ENCODE results near the gene PIK3CG. TPM values are rescaled to one million over a fixed set of nuclear protein-coding genes. Genes with fewer than 3 reads are reported as not detected.
A peak's percentile ranks its signal among the peaks of the same experiment; 100 is the strongest.

The PIK3CG gene
- 15.7 TPM for total RNA-seq
- long read RNA-seq, full-length matches to known transcripts, result 2 of 7 reads
- long read RNA-seq, partial matches to known transcripts, result 5 of 7 reads
- long read RNA-seq, other reads (novel, unspliced or antisense), result 0 of 7 reads

DNA sequence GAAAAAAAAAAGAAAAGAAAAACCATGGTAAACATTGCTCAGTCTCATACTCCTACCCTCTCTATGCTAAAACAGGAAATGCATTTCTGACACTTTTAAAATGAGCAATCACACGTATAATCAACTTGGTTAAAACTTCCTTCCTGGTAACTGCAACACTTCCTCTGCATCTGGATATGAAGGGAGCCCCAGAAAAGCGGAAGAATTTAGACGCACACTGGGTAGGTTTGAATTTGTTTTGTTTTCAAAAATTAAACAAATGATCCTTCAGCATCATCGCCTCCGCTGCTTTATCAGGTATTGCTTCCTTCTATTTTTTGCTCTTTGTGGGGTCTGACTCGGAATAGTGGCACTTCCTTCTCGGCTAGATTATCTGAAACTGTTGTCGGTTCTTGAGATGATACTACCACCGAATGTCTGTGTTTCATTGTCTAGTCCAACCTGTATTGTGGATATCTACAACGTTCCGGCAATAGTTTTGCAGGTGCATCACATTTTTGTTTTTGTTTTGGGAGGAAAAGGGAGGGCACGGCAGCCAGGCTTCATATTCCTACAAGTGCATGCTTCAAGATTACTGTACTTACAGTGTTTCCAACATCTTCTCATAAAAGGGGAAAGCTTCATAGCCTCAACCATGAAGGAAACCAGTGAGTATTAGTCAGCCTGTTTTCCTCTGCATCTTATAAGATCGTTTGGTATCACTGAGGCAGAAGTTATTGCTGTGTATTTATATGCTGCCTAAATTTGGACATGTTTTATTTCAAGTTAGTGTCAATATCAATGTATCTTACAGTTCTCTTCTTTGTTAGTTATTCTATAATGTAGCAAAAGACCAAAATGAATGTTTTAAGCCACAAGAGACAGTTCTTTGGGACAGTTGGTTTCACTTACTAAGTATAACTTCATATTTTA is at the start of gene PIK3CG:
Gene PIK3CG (plus strand): TSS at position 153 of the 912 bp plus-strand sequence. CDS start 2,280 bp downstream, outside the sequence.
- DNase-seq, result no peak
- Histone ChIP-seq H3K27me3 (no peaks in the 10 kb centered on the region), H3K9me3 (no peaks in the 10 kb centered on the region), H3K36me3 (peaks cover 8% of the 10 kb centered on the region), H3K4me1 (peaks cover 11% of the 10 kb centered on the region), H3K4me3 (peak within 1 kb of the TSS; percentile 46), H3K27ac (peak within 1 kb of the TSS; percentile 58)
- peak; percentile 76 for ATAC-seq
- intact Hi-C loops (cut with DNase I), result no loop called here
- TF ChIP-seq, protein P1, sequence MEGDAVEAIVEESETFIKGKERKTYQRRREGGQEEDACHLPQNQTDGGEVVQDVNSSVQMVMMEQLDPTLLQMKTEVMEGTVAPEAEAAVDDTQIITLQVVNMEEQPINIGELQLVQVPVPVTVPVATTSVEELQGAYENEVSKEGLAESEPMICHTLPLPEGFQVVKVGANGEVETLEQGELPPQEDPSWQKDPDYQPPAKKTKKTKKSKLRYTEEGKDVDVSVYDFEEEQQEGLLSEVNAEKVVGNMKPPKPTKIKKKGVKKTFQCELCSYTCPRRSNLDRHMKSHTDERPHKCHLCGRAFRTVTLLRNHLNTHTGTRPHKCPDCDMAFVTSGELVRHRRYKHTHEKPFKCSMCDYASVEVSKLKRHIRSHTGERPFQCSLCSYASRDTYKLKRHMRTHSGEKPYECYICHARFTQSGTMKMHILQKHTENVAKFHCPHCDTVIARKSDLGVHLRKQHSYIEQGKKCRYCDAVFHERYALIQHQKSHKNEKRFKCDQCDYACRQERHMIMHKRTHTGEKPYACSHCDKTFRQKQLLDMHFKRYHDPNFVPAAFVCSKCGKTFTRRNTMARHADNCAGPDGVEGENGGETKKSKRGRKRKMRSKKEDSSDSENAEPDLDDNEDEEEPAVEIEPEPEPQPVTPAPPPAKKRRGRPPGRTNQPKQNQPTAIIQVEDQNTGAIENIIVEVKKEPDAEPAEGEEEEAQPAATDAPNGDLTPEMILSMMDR (IDR thresholded peaks at IDR 0.05), result no peak

DNA sequence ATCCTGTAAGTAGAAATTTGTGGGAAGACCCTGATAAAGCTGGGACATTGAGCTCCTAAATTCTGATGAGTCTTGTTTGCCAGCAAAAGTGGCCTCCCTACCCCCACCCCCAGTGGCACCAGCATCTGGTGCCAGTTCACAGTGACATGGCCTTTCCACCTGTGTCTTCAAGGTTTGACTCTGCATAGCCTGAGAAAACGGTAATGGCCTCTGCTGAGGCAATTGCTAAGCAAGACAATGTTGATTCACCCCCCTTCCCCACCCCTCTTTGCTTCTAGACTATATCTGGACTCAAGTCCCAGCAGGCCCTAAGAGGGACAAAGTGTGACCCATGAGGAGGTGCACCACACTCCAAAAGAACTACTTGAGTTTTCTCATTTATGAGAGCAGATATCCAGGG is 48.0 kb upstream of the PIK3CG start:
- Histone ChIP-seq H3K9me3 (no peaks in the 10 kb centered on the region), H3K27ac (no peak overlapping the region), H3K27me3 (no peaks in the 10 kb centered on the region), H3K4me1 (no peaks in the 10 kb centered on the region), H3K4me3 (no peak overlapping the region), H3K36me3 (no peaks in the 10 kb centered on the region)
- intact Hi-C loops (cut with DNase I), result no loop called here
- ATAC-seq (no peak), DNase-seq (no peak)
- TF ChIP-seq, protein P1 (IDR thresholded peaks at IDR 0.05), result no peak

DNA sequence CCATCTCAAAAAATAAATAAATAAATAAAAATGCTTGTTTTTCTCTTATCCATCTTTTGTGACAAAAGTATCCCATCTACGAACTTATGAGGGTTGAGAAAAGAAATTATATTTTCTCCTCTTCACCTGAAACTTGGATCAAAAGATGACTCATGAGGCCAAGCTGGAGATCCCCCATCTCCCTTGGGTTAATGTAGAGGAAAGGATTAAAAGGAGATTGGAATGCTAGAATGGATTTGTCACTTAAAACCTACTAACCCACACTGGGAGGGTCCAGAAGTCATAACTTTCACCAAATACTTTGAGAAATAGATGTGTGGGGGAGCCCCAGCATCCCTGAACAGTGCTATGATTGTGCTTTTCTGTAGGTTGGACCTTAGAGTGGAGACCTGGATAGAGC is 46.3 kb upstream of the PIK3CG start:
- TF ChIP-seq, protein P1 (IDR thresholded peaks at IDR 0.05), result no peak
- no peaks in the 10 kb centered on the region for H3K9me3 ChIP-seq
- no peaks in the 10 kb centered on the region for H3K27me3 ChIP-seq
- H3K4me1 ChIP-seq, result no peaks in the 10 kb centered on the region
- no peak overlapping the region for H3K27ac ChIP-seq
- H3K36me3 ChIP-seq, result no peaks in the 10 kb centered on the region
- H3K4me3 ChIP-seq, result no peak overlapping the region
- DNase-seq (no peak), ATAC-seq (no peak)
- intact Hi-C loops (cut with DNase I), result no loop called here

DNA sequence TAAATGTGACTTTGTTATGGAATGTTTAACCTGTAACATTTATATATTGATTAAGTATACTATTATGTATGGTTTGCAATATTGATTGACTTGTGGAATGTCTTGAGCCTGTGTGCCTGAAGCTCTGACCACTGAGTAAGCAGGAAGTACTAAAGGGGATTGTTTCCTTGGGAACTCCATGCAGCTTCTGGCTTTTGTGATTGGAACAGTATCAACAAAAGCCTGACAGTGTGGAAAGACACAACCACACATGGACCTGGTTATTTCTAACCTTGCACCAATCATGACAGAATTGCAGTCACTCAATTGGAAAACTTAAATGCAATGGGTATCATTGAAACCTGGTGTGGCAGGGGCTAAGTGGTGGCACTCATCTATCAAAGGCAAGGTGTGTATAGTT is 45.5 kb upstream of the PIK3CG start:
- Histone ChIP-seq H3K9me3 (no peaks in the 10 kb centered on the region), H3K4me3 (no peak overlapping the region), H3K36me3 (no peaks in the 10 kb centered on the region), H3K4me1 (no peaks in the 10 kb centered on the region), H3K27me3 (no peaks in the 10 kb centered on the region), H3K27ac (no peak overlapping the region)
- intact Hi-C loops (cut with DNase I), result no loop called here
- ATAC-seq (no peak), DNase-seq (no peak)
- TF ChIP-seq, protein P1 (IDR thresholded peaks at IDR 0.05), result no peak

DNA sequence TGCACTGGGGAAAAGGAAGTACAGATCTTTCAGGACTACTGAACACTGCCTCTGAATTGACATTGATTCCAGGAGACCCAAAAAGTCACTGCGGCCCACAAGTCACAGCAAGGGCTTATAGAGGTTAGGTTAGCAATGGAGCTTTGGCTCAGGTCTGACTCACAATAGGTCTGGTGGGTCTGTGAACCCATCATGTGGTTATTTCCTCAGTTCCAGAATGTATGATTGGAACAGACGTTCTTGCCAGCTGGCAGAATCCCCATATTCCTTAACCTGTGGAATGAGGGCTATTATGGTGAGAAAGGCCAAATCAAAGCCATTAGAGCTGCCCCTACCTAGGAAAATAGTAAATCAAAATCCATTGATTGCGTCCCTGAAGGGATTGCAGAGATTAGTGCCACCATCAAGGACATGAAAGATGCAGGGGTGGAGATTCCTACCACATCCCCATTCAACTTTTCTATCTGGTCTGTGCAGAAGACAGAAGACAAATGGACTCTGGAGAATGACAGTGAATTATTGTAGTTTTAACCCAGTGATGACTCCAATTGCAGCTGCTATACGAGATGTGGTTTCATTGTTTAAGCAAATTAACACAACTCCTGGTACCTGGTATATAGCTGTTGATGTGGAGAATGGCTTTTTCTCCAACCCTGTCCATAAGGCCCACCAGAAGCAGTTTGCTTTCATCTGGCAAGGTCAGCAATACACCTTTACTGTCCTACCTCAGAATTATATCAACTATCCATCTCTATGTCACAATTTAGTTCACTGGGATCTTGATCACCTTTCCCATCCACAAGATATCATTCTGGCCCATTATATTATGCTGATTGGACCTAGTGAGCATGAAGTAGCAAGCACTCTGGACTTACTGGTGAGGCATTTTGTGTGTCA is 44.5 kb upstream of the PIK3CG start:
- no peak overlapping the region for H3K27ac ChIP-seq
- TF ChIP-seq, protein P1 (IDR thresholded peaks at IDR 0.05), result no peak
- DNase-seq (no peak), ATAC-seq (no peak)
- no peak overlapping the region for H3K4me3 ChIP-seq
- intact Hi-C loops (cut with DNase I), result no loop called here
- no peaks in the 10 kb centered on the region for H3K27me3 ChIP-seq
- H3K4me1 ChIP-seq, result no peaks in the 10 kb centered on the region
- H3K36me3 ChIP-seq, result no peaks in the 10 kb centered on the region
- no peaks in the 10 kb centered on the region for H3K9me3 ChIP-seq
